MM.1S (cell line): Measurements from ENCODE around the gene PDGFA.

Experiments
- DNase-seq: peaks from one replicate; pipeline ENCODE4 v3.0.0-alpha.2; 2015
- H2AFZ ChIP-seq: fragments of 300-600 bp; sonication (generic); 2 replicates; pipeline ENCODE4 v1.6.0; 2016; ENCODE audit warnings: antibody characterized with exemption, low read length
- H3F3A ChIP-seq: fragments of 300-600 bp; sonication (generic); 2 replicates; pipeline ENCODE4 v1.6.1; 2016; ENCODE audit warnings: mild to moderate bottlenecking, antibody characterized with exemption, low read length, moderate library complexity, mixed read lengths; ENCODE audit not compliant: insufficient read depth
- H3K27ac ChIP-seq: fragments of 300-600 bp; sonication (generic); 2 replicates; pipeline ENCODE4 v1.5.1; 2016; ENCODE audit warnings: mild to moderate bottlenecking, low read length
- H3K27me3 ChIP-seq: fragments of 300-600 bp; sonication (generic); replicated peaks from 2 replicates; pipeline ENCODE4 v1.6.0; 2016; ENCODE audit warnings: low read length; ENCODE audit not compliant: insufficient read depth
- H3K36me3 ChIP-seq: fragments of 300-600 bp; sonication (generic); replicated peaks from 2 replicates; pipeline ENCODE4 v1.6.1; 2016; ENCODE audit warnings: mild to moderate bottlenecking, low read length, mixed read lengths; ENCODE audit not compliant: insufficient read depth
- H3K4me1 ChIP-seq: fragments of 300-600 bp; sonication (generic); 2 replicates; pipeline ENCODE4 v1.6.1; 2016; ENCODE audit warnings: low read length, mixed read lengths
- H3K4me2 ChIP-seq: fragments of 300-600 bp; sonication (generic); 2 replicates; pipeline ENCODE4 v1.6.0; 2016; ENCODE audit warnings: low read depth, low read length
- H3K4me3 ChIP-seq: fragments of 300-600 bp; sonication (generic); 2 replicates; pipeline ENCODE4 v1.5.1; 2016; ENCODE audit warnings: low read length, mixed read lengths
- H3K79me2 ChIP-seq: fragments of 300-600 bp; sonication (generic); 2 replicates; pipeline ENCODE4 v1.6.1; 2016; ENCODE audit warnings: mixed run types, low read length, mixed read lengths
- H3K9ac ChIP-seq: fragments of 300-600 bp; sonication (generic); 2 replicates; pipeline ENCODE4 v1.6.1; 2016; ENCODE audit warnings: low read length, mixed read lengths
- H3K9me2 ChIP-seq: fragments of 300-600 bp; sonication (generic); replicated peaks from 2 replicates; pipeline ENCODE4 v1.6.1; 2016; ENCODE audit warnings: mild to moderate bottlenecking, low read length, mixed read lengths; ENCODE audit not compliant: insufficient read depth
- H3K9me3 ChIP-seq: fragments of 300-600 bp; sonication (generic); replicated peaks from 2 replicates; pipeline ENCODE4 v1.6.1; 2016; ENCODE audit warnings: mild to moderate bottlenecking, low read length, mixed read lengths; ENCODE audit not compliant: insufficient read depth
- H4K20me1 ChIP-seq: fragments of 300-600 bp; sonication (generic); 2 replicates; pipeline ENCODE4 v1.6.1; 2016; ENCODE audit warnings: mild to moderate bottlenecking, low read length, moderate library complexity, mixed read lengths; ENCODE audit not compliant: insufficient read depth
- CTCF ChIP-seq: fragments of 300-600 bp; sonication (generic); IDR thresholded peaks from 2 replicates; pipeline ENCODE4 v1.5.1; 2016; ENCODE audit warnings: antibody characterized with exemption, low read length, mixed read lengths
- EZH2 ChIP-seq: fragments of 300-600 bp; sonication (generic); optimal IDR thresholded peaks from 2 replicates; pipeline ENCODE3; 2017; ENCODE audit warnings: low read depth, mild to moderate bottlenecking, antibody characterized with exemption, low read length, mixed read lengths
- EZH2phosphoT487 ChIP-seq: fragments of 300-600 bp; sonication (generic); IDR thresholded peaks from 2 replicates; pipeline ENCODE4 v1.6.1; 2018; ENCODE audit warnings: antibody characterized with exemption, low read length

PDGFA gene

GRCh38 chr7:505171-505570 is 14.5 kb downstream of the PDGFA start:
- Histone ChIP-seq H3K9ac (no peak overlapping the region), H2AFZ (no peak overlapping the region), H3K36me3 (no peaks in the 10 kb centered on the region), H4K20me1 (no peaks in the 10 kb centered on the region), H3K79me2 (no peaks in the 10 kb centered on the region), H3K4me3 (no peak overlapping the region), H3F3A (no peaks in the 10 kb centered on the region), H3K4me2 (no peak overlapping the region), H3K27me3 (no peaks in the 10 kb centered on the region), H3K4me1 (no peaks in the 10 kb centered on the region), H3K9me3 (no peaks in the 10 kb centered on the region), H3K27ac (no peak overlapping the region), H3K9me2 (no peaks in the 10 kb centered on the region)
- no peak for DNase-seq
- TF ChIP-seq EZH2: no peak
- no peak for TF ChIP-seq EZH2phosphoT487
- TF ChIP-seq CTCF: no peak

GRCh38 chr7:504221-505111 is 15.2 kb downstream of the PDGFA start:
- H2AFZ ChIP-seq: no peak overlapping the region
- no peak for TF ChIP-seq CTCF
- DNase-seq: no peak
- H3K9me3 ChIP-seq: no peaks in the 10 kb centered on the region
- H3K27ac ChIP-seq: no peak overlapping the region
- no peaks in the 10 kb centered on the region for H3F3A ChIP-seq
- no peaks in the 10 kb centered on the region for H3K27me3 ChIP-seq
- no peak overlapping the region for H3K4me3 ChIP-seq
- H3K79me2 ChIP-seq: no peaks in the 10 kb centered on the region
- H3K4me1 ChIP-seq: no peaks in the 10 kb centered on the region
- no peak overlapping the region for H3K9ac ChIP-seq
- no peak overlapping the region for H3K4me2 ChIP-seq
- no peaks in the 10 kb centered on the region for H3K9me2 ChIP-seq
- no peaks in the 10 kb centered on the region for H3K36me3 ChIP-seq
- H4K20me1 ChIP-seq: no peaks in the 10 kb centered on the region

GRCh38 chr7:503575-504111 is 16.0 kb downstream of the PDGFA start:
- TF ChIP-seq EZH2phosphoT487 (no peak), CTCF (no peak), EZH2 (no peak)
- no peak for DNase-seq
- Histone ChIP-seq H2AFZ (no peak overlapping the region), H3K4me2 (no peak overlapping the region), H3K9ac (no peak overlapping the region), H3K79me2 (no peaks in the 10 kb centered on the region), H3K4me1 (no peaks in the 10 kb centered on the region), H4K20me1 (no peaks in the 10 kb centered on the region), H3K27ac (no peak overlapping the region), H3K4me3 (no peak overlapping the region), H3K36me3 (no peaks in the 10 kb centered on the region), H3K9me3 (no peaks in the 10 kb centered on the region), H3K27me3 (no peaks in the 10 kb centered on the region), H3F3A (no peaks in the 10 kb centered on the region), H3K9me2 (no peaks in the 10 kb centered on the region)
